Measurements from ENCODE around the gene TSPAN18. TPM values are rescaled to one million over a fixed set of nuclear protein-coding genes. Genes with fewer than 3 reads are reported as not detected.

TSPAN18 gene
- polyA plus RNA-seq, 3 donors = 46.2 to 54.2 (median 47.0) TPM

GRCh38 chr11:44967930-44968496, 241.3 kb downstream of the TSPAN18 start:
- no peak for DNase-seq (ENCODE audit: low read depth in 3 of 3, low spot score in 2 of 3)

GRCh38 chr11:44968510-44968909, 241.7 kb downstream of the TSPAN18 start:
- no peak for DNase-seq (ENCODE audit: low read depth in 3 of 3, low spot score in 2 of 3)

GRCh38 chr11:44969651-44970252, 243.0 kb downstream of the TSPAN18 start:
- DNase-seq (ENCODE audit: low read depth in 3 of 3, low spot score in 2 of 3) = no peak

- no peak for DNase-seq (ENCODE audit: low read depth in 3 of 3, low spot score in 2 of 3)
Observed at GRCh38 chr11:44970293-44970692, 243.5 kb downstream of the TSPAN18 start.

GRCh38 chr11:44971185-44971584, 244.4 kb downstream of the TSPAN18 start:
- no peak for DNase-seq (ENCODE audit: low read depth in 3 of 3, low spot score in 2 of 3)

- DNase-seq (ENCODE audit: low read depth in 3 of 3, low spot score in 2 of 3) = no peak
Observed at GRCh38 chr11:44972746-44973435, 246.1 kb downstream of the TSPAN18 start.

- no peak for DNase-seq (ENCODE audit: low read depth in 3 of 3, low spot score in 2 of 3)
Observed at GRCh38 chr11:44973632-44974401, 247.1 kb downstream of the TSPAN18 start.

- DNase-seq (ENCODE audit: low read depth in 3 of 3, low spot score in 2 of 3) = no peak
Observed at GRCh38 chr11:44974402-44975000, 247.7 kb downstream of the TSPAN18 start.

- no peak for DNase-seq (ENCODE audit: low read depth in 3 of 3, low spot score in 2 of 3)
Observed at GRCh38 chr11:44976576-44976975, 249.8 kb downstream of the TSPAN18 start.

- DNase-seq (ENCODE audit: low read depth in 3 of 3, low spot score in 2 of 3) = no peak
Observed at GRCh38 chr11:44977493-44977984, 250.8 kb downstream of the TSPAN18 start.

GRCh38 chr11:44978274-44978960, 251.7 kb downstream of the TSPAN18 start:
- no peak for DNase-seq (ENCODE audit: low read depth in 3 of 3, low spot score in 2 of 3)

- DNase-seq (ENCODE audit: low read depth in 3 of 3, low spot score in 2 of 3) = no peak
Observed at GRCh38 chr11:44978961-44979331, 252.2 kb downstream of the TSPAN18 start.

- DNase-seq (ENCODE audit: low read depth in 3 of 3, low spot score in 2 of 3) = no peak
Observed at GRCh38 chr11:44979543-44980399, 253.0 kb downstream of the TSPAN18 start.

- no peak for DNase-seq (ENCODE audit: low read depth in 3 of 3, low spot score in 2 of 3)
Observed at GRCh38 chr11:44980533-44981427, 254.0 kb downstream of the TSPAN18 start.
